ENCODE results near the gene POLA1.

Gene POLA1

GRCh38 chrX:24657671-24658386 is 35.9 kb upstream of the POLA1 start:
- no peak for TF ChIP-seq CTCF (IDR thresholded peaks at IDR 0.05; ENCODE audit: control insufficient read depth, insufficient read depth, low read depth, low read length, missing control alignments)
- no peak overlapping the region for H3K4me3 ChIP-seq (ENCODE audit: control insufficient read depth, low read depth, low read length)
- no peak for DNase-seq (ENCODE audit: low read depth)

GRCh38 chrX:24658421-24658820 is 35.3 kb upstream of the POLA1 start:
- no peak for TF ChIP-seq CTCF (IDR thresholded peaks at IDR 0.05; ENCODE audit: control insufficient read depth, insufficient read depth, low read depth, low read length, missing control alignments)
- DNase-seq (ENCODE audit: low read depth) = no peak
- H3K4me3 ChIP-seq (ENCODE audit: control insufficient read depth, low read depth, low read length) = no peak overlapping the region

GRCh38 chrX:24659106-24659505 is 34.6 kb upstream of the POLA1 start:
- DNase-seq (ENCODE audit: low read depth) = no peak
- no peak for TF ChIP-seq CTCF (IDR thresholded peaks at IDR 0.05; ENCODE audit: control insufficient read depth, insufficient read depth, low read depth, low read length, missing control alignments)
- H3K4me3 ChIP-seq (ENCODE audit: control insufficient read depth, low read depth, low read length) = no peak overlapping the region

- H3K4me3 ChIP-seq (ENCODE audit: control insufficient read depth, low read depth, low read length) = no peak overlapping the region
- no peak for TF ChIP-seq CTCF (IDR thresholded peaks at IDR 0.05; ENCODE audit: control insufficient read depth, insufficient read depth, low read depth, low read length, missing control alignments)
- DNase-seq (ENCODE audit: low read depth) = no peak
Observed at GRCh38 chrX:24659646-24660045, 34.1 kb upstream of the POLA1 start.

GRCh38 chrX:24661292-24661691 is 32.4 kb upstream of the POLA1 start:
- H3K4me3 ChIP-seq (ENCODE audit: control insufficient read depth, low read depth, low read length) = no peak overlapping the region
- no peak for DNase-seq (ENCODE audit: low read depth)
- TF ChIP-seq CTCF (IDR thresholded peaks at IDR 0.05; ENCODE audit: control insufficient read depth, insufficient read depth, low read depth, low read length, missing control alignments) = no peak

GRCh38 chrX:24662352-24662751 is 31.4 kb upstream of the POLA1 start:
- no peak for DNase-seq (ENCODE audit: low read depth)
- TF ChIP-seq CTCF (IDR thresholded peaks at IDR 0.05; ENCODE audit: control insufficient read depth, insufficient read depth, low read depth, low read length, missing control alignments) = no peak
- no peak overlapping the region for H3K4me3 ChIP-seq (ENCODE audit: control insufficient read depth, low read depth, low read length)
